CD8-positive, alpha-beta memory T cell (primary cell): ENCODE results near the gene CST11. TPM values are rescaled to one million over a fixed set of nuclear protein-coding genes. Genes with fewer than 3 reads are reported as not detected.

Experiments
- CTCF ChIA-PET: fragments of 350-600 bp; sonication (Branson Sonifier 250); formaldehyde crosslinking; loops from one replicate; lab custom pipeline; 2021; ENCODE audit warnings: antibody characterized with exemption; lab: Charles Lee
- POLR2A ChIA-PET: fragments of 350-600 bp; sonication (Branson Sonifier 250); formaldehyde crosslinking; loops from one replicate; lab custom pipeline; 2021; ENCODE audit warnings: antibody characterized with exemption; lab: Charles Lee
- DNase-seq, 5 donors: peaks; one replicate each; pipeline versions ENCODE4 v3.0.0 to v3.0.0-alpha.2; 2020 to 2022; ENCODE audit warnings: mixed read lengths in 1 of 5
- H3K27ac ChIP-seq: one replicate; pipeline ENCODE4 v1.7.0; 2013; ENCODE audit warnings: low read depth, mild to moderate bottlenecking, low read length, moderate library complexity
- H3K27me3 ChIP-seq: 2 replicates; pipeline ENCODE4 v1.7.0; 2013; ENCODE audit warnings: low read length, mild to moderate bottlenecking; ENCODE audit not compliant: insufficient read depth, poor library complexity, severe bottlenecking
- H3K36me3 ChIP-seq: 2 replicates; pipeline ENCODE4 v1.7.0; 2013; ENCODE audit warnings: mild to moderate bottlenecking, low read length, moderate library complexity; ENCODE audit not compliant: insufficient read depth
- H3K4me1 ChIP-seq: 2 replicates; pipeline ENCODE4 v1.7.0; 2013; ENCODE audit warnings: mild to moderate bottlenecking, low read length, moderate library complexity; ENCODE audit not compliant: insufficient read depth
- H3K4me3 ChIP-seq: 2 replicates; pipeline ENCODE4 v1.7.0; 2013; ENCODE audit warnings: mild to moderate bottlenecking, low read length
- H3K9me3 ChIP-seq: 2 replicates; pipeline ENCODE4 v1.7.0; 2013; ENCODE audit warnings: mild to moderate bottlenecking, low read length
- H3K27ac Mint-ChIP-seq, 8 donors: one replicate each; pipeline ENCODE4 v1.8.0; 2020 to 2021; ENCODE audit warnings: mixed read lengths in 8 of 8, mild to moderate bottlenecking in 6 of 8, inconsistent platforms in 3 of 8, moderate library complexity in 3 of 8
- H3K27me3 Mint-ChIP-seq, 2 donors: one replicate each; pipeline ENCODE4 v1.8.0; 2020 to 2021; ENCODE audit warnings: mixed read lengths in 2 of 2, mild to moderate bottlenecking in 1 of 2, moderate library complexity in 1 of 2
- H3K36me3 Mint-ChIP-seq, 3 donors: one replicate each; pipeline ENCODE4 v1.8.0; 2020 to 2021; ENCODE audit warnings: mixed read lengths in 3 of 3, inconsistent platforms in 1 of 3, mild to moderate bottlenecking in 1 of 3
- H3K4me1 Mint-ChIP-seq, 3 donors: one replicate each; pipeline ENCODE4 v1.8.0; 2020 to 2021; ENCODE audit warnings: mixed read lengths in 3 of 3, inconsistent platforms in 1 of 3, mild to moderate bottlenecking in 1 of 3
- H3K4me3 Mint-ChIP-seq, 7 donors: one replicate each; pipeline ENCODE4 v1.8.0; 2020 to 2021; ENCODE audit warnings: mixed read lengths in 7 of 7, mild to moderate bottlenecking in 6 of 7, moderate library complexity in 4 of 7, inconsistent platforms in 2 of 7
- H3K9me3 Mint-ChIP-seq, 5 donors: one replicate each; pipeline ENCODE4 v1.8.0; 2020 to 2022; ENCODE audit warnings: mixed read lengths in 5 of 5, mild to moderate bottlenecking in 3 of 5, moderate library complexity in 2 of 5, inconsistent platforms in 1 of 5
- polyA plus RNA-seq: library from polyadenylated mRNA; unstranded; fragments of 300-500 nt; fragmentation: Illumina TruSeq; gene quantifications from one replicate; pipeline ENCODE4 v1.2.3, GENCODE V29; 2021
- total RNA-seq, 2 experiments: library from RNA; stranded (reverse); gene quantifications; one replicate each; pipeline ENCODE4 v1.2.3, GENCODE V29; 2021

CST11 gene
- total and polyA plus RNA-seq, 3 experiments from 2014 or later = not detected

GRCh38 chr20:23435626-23436539, 16.8 kb downstream of the CST11 start:
- no peak overlapping the region for H3K27ac Mint-ChIP-seq
- POLR2A ChIA-PET = no interaction called here

GRCh38 chr20:23434521-23435313, 18.0 kb downstream of the CST11 start:
- Histone ChIP-seq H3K27ac (no peak overlapping the region), H3K9me3 (no peaks in the 10 kb centered on the region), H3K4me3 (no peak overlapping the region), H3K27me3 (no peaks in the 10 kb centered on the region), H3K4me1 (no peaks in the 10 kb centered on the region), H3K36me3 (no peaks in the 10 kb centered on the region)
- POLR2A ChIA-PET = no interaction called here
- H3K36me3 Mint-ChIP-seq = no peaks in the 10 kb centered on the region
- H3K27ac Mint-ChIP-seq = no peak overlapping the region
- H3K4me3 Mint-ChIP-seq = no peak overlapping the region
- no peak for DNase-seq
- H3K9me3 Mint-ChIP-seq = no peaks in the 10 kb centered on the region
- H3K4me1 Mint-ChIP-seq = no peaks in the 10 kb centered on the region
- CTCF ChIA-PET = no interaction called here
- H3K27me3 Mint-ChIP-seq = no peaks in the 10 kb centered on the region

More at GRCh38 chr20:23435626-23436539, 16.8 kb downstream of the CST11 start:
- Histone ChIP-seq H3K27ac (no peak overlapping the region), H3K27me3 (no peaks in the 10 kb centered on the region), H3K4me1 (no peaks in the 10 kb centered on the region), H3K9me3 (no peaks in the 10 kb centered on the region), H3K4me3 (no peak overlapping the region), H3K36me3 (no peaks in the 10 kb centered on the region)
- H3K4me1 Mint-ChIP-seq = no peaks in the 10 kb centered on the region
- no peaks in the 10 kb centered on the region for H3K27me3 Mint-ChIP-seq
- H3K36me3 Mint-ChIP-seq = no peaks in the 10 kb centered on the region
- no peaks in the 10 kb centered on the region for H3K9me3 Mint-ChIP-seq
- DNase-seq = no peak
- H3K4me3 Mint-ChIP-seq = peak overlapping the region in 1 of 7 donors; percentile 33
- CTCF ChIA-PET = interaction anchor here (1.0 kb wide), 1 partner anchor 11 kb away, joined by 5 read pairs; no protein-coding TSS in a partner anchor

- Mint-ChIP-seq H3K4me1 (no peaks in the 10 kb centered on the region), H3K4me3 (no peak overlapping the region), H3K36me3 (no peaks in the 10 kb centered on the region), H3K27ac (peak overlapping the region in 1 of 8 donors; percentile 36), H3K27me3 (no peaks in the 10 kb centered on the region), H3K9me3 (no peaks in the 10 kb centered on the region)
- Histone ChIP-seq H3K4me1 (no peaks in the 10 kb centered on the region), H3K36me3 (no peaks in the 10 kb centered on the region), H3K27me3 (no peaks in the 10 kb centered on the region), H3K9me3 (no peaks in the 10 kb centered on the region), H3K4me3 (no peak overlapping the region), H3K27ac (no peak overlapping the region)
- ChIA-PET CTCF (interaction anchor here (1.2 to 1.4 kb wide), 2 partner anchors 8 to 12 kb away, joined by 3 to 5 read pairs; partner anchors contain the start of gene NAPB), POLR2A (no interaction called here)
- DNase-seq = no peak
These were observed 19.0 kb downstream of the CST11 start for GRCh38 chr20:23433628-23434027.

- Mint-ChIP-seq H3K4me1 (peaks cover 8 to 9% (median 8%) of the 10 kb centered on the region in 3 donors), H3K27me3 (peaks cover 4 to 18% of the 10 kb centered on the region in 2 donors), H3K36me3 (no peaks in the 10 kb centered on the region), H3K9me3 (no peaks in the 10 kb centered on the region), H3K4me3 (no peak overlapping the region), H3K27ac (no peak overlapping the region)
- Histone ChIP-seq H3K27me3 (no peaks in the 10 kb centered on the region), H3K36me3 (no peaks in the 10 kb centered on the region), H3K4me3 (no peak overlapping the region), H3K27ac (no peak overlapping the region), H3K4me1 (peaks cover 1% of the 10 kb centered on the region), H3K9me3 (no peaks in the 10 kb centered on the region)
- no peak for DNase-seq
- CTCF ChIA-PET = no interaction called here
- POLR2A ChIA-PET = no interaction called here
These were observed 27.5 kb downstream of the CST11 start for GRCh38 chr20:23425129-23425528.

GRCh38 chr20:23420943-23421931, 31.4 kb downstream of the CST11 start, which contains the start of gene NAPB:
Gene NAPB (minus strand): TSS chr20:23421488. CDS start chr20:23421402, 86 bp downstream.
- CTCF ChIA-PET = interaction anchor here (0.7 to 4.5 kb wide), 7 partner anchors 12 to 71 kb away, joined by 3 to 42 read pairs (median 5); partner anchors contain the start of genes GZF1 and NXT1

GRCh38 chr20:23419995-23420901, 32.4 kb downstream of the CST11 start:
- peaks cover 48 to 56% (median 54%) of the 10 kb centered on the region in 3 donors for H3K4me1 Mint-ChIP-seq
- H3K4me3 Mint-ChIP-seq = peak overlapping the region; percentile 89 to 94 (median 90)

More at GRCh38 chr20:23420943-23421931, 31.4 kb downstream of the CST11 start, which contains the start of gene NAPB:
- Histone ChIP-seq H3K4me1 (peaks cover 18% of the 10 kb centered on the region), H3K9me3 (no peaks in the 10 kb centered on the region), H3K27me3 (no peaks in the 10 kb centered on the region), H3K4me3 (peak within 1 kb of the TSS; percentile 82), H3K36me3 (no peaks in the 10 kb centered on the region), H3K27ac (peak within 1 kb of the TSS; percentile 76)
- peak within 1 kb of the TSS; percentile 21 to 96 (median 90) for H3K27ac Mint-ChIP-seq
- peaks cover 0 to 3% (median 0%) of the 10 kb centered on the region in 3 donors for H3K36me3 Mint-ChIP-seq
- H3K4me1 Mint-ChIP-seq = peaks cover 40 to 46% (median 46%) of the 10 kb centered on the region in 3 donors
- H3K9me3 Mint-ChIP-seq = no peaks in the 10 kb centered on the region
- peaks cover 4 to 18% of the 10 kb centered on the region in 2 donors for H3K27me3 Mint-ChIP-seq
- POLR2A ChIA-PET = interaction anchor here (0.6 to 5.1 kb wide), 3 partner anchors 38 to 71 kb away, joined by 8 to 32 read pairs (median 30); partner anchors contain the start of gene NXT1
- peak; percentile 87 to 95 (median 89) for DNase-seq
- peak within 1 kb of the TSS; percentile 89 to 94 (median 90) for H3K4me3 Mint-ChIP-seq

More at GRCh38 chr20:23419995-23420901, 32.4 kb downstream of the CST11 start:
- no peaks in the 10 kb centered on the region for H3K36me3 ChIP-seq
- CTCF ChIA-PET = interaction anchor here (1.2 to 4.5 kb wide), 4 partner anchors 22 to 70 kb away, joined by 3 to 42 read pairs (median 8); partner anchors contain the start of genes GZF1 and NXT1
- peak overlapping the region; percentile 82 for H3K4me3 ChIP-seq
- peak; percentile 24 to 68 (median 33) for DNase-seq
- H3K27me3 ChIP-seq = no peaks in the 10 kb centered on the region
- Mint-ChIP-seq H3K27ac (peak overlapping the region; percentile 84 to 96 (median 92)), H3K27me3 (peaks cover 3 to 15% of the 10 kb centered on the region in 2 donors), H3K9me3 (no peaks in the 10 kb centered on the region), H3K36me3 (peaks cover 0 to 3% (median 0%) of the 10 kb centered on the region in 3 donors)
- H3K27ac ChIP-seq = peak overlapping the region; percentile 76
- H3K4me1 ChIP-seq = peaks cover 18% of the 10 kb centered on the region
- H3K9me3 ChIP-seq = no peaks in the 10 kb centered on the region
- POLR2A ChIA-PET = interaction anchor here (3.6 to 5.1 kb wide), 2 partner anchors 62 to 70 kb away, joined by 30 to 32 read pairs; partner anchors contain the start of gene NXT1
